K562 (cell line): ENCODE data around the gene TTC31. TPM values are rescaled to one million over a fixed set of nuclear protein-coding genes. Genes with fewer than 3 reads are reported as not detected.
A peak's percentile ranks its signal among the peaks of the same experiment; 100 is the strongest.

Experiments
- ATF1 ChIP-seq, 2 experiments: fragments of 450-650 bp in 1 of 2; IDR thresholded peaks; 2 replicates each; pipeline ENCODE4 v1.6.1; 2016; ENCODE audit warnings: missing compliant biosample characterization in 1 of 2, missing genetic modification characterization in 1 of 2
- DNMT1 ChIP-seq: fragments of 450-650 bp; IDR thresholded peaks from 2 replicates; pipeline ENCODE4 v1.6.1; 2016; ENCODE audit warnings: antibody characterized with exemption, mild to moderate bottlenecking
- HMG20B ChIP-seq: fragments of 250-450 bp; sonication (Bioruptor Pico); IDR thresholded peaks from 2 replicates; pipeline ENCODE4 v1.5.0; 2021; ENCODE audit warnings: mild to moderate bottlenecking
- LARP7 ChIP-seq: fragments of 450-650 bp; IDR thresholded peaks from 2 replicates; pipeline ENCODE4 v1.6.1; 2016
- LEF1 ChIP-seq: fragments of 450-650 bp; IDR thresholded peaks from 2 replicates; pipeline ENCODE4 v1.6.1; 2016; ENCODE audit warnings: mild to moderate bottlenecking
- MITF ChIP-seq: IDR thresholded peaks from 2 replicates; pipeline ENCODE4 v1.6.1; 2014; ENCODE audit warnings: antibody characterized with exemption
- NFIX ChIP-seq: fragments of 250-450 bp; sonication (Bioruptor Pico); IDR thresholded peaks from 2 replicates; pipeline ENCODE4 v1.4.0; 2020; ENCODE audit warnings: low read depth, mild to moderate bottlenecking, moderate library complexity
- PRPF4 ChIP-seq: fragments of 200-400 bp; formaldehyde crosslinking; IDR thresholded peaks from one replicate; pipeline ENCODE4 v1.6.1; 2017; ENCODE audit warnings: low read length, low read depth, mild to moderate bottlenecking; ENCODE audit not compliant: insufficient read depth, poor library complexity, severe bottlenecking
- SIN3A ChIP-seq, 2 experiments: fragments of 150-350 bp in 1 of 2; IDR thresholded peaks; 2 replicates each; pipeline ENCODE4 v1.6.1; 2011 to 2016; ENCODE audit warnings: borderline replicate concordance in 2 of 2, low read depth in 2 of 2, low read length in 2 of 2, mild to moderate bottlenecking in 2 of 2, moderate library complexity in 2 of 2; ENCODE audit not compliant: control insufficient read depth in 1 of 2
- TAF7 ChIP-seq: fragments of 450-650 bp; IDR thresholded peaks from 2 replicates; pipeline ENCODE4 v1.6.1; 2016; ENCODE audit warnings: missing genetic modification characterization, missing compliant biosample characterization
- polyA plus RNA-seq, 8 experiments: library from polyadenylated mRNA; depleted of rRNA in 4 of 8; stranded (reverse) in 5 of 8; unstranded in 3 of 8; fragments of >200 nt; fragmentation: Nextera tagmentation in 2 of 8; fragmentation: Illumina TruSeq in 1 of 8; extraction: Ambion mirVana in 2 of 8; extraction: Trizol in 1 of 8; gene quantifications; 2 replicates each; pipeline versions ENCODE4 v1.2.1 to v1.2.3, GENCODE V29; 2011 to 2014; ENCODE audit warnings: inconsistent platforms in 1 of 8, missing spikeins in 1 of 8
- total RNA-seq, 7 experiments: library from RNA; depleted of rRNA in 6 of 7; stranded (reverse); fragments of >200 nt in 6 of 7; fragmentation: Illumina TruSeq in 2 of 7; extraction: Trizol in 2 of 7; gene quantifications; 2 replicates each; pipeline versions ENCODE4 v1.2.1 to v1.2.3, GENCODE V29; 2011 to 2021; ENCODE audit warnings: low replicate concordance in 1 of 7
- TF ChIP-seq, protein P1 (sequence below): fragments of 450-650 bp; IDR thresholded peaks from 2 replicates; pipeline ENCODE4 v1.6.1; 2016; ENCODE audit warnings: low read depth
- TF ChIP-seq, protein P2 (sequence below): fragments of 450-650 bp; IDR thresholded peaks from 2 replicates; pipeline ENCODE4 v1.6.1; 2016; ENCODE audit warnings: borderline replicate concordance
- TF ChIP-seq, protein P3 (sequence below): fragments of 200-800 bp; sonication (Bioruptor generic); IDR thresholded peaks from 2 replicates; pipeline ENCODE4 v1.6.1; 2017; ENCODE audit warnings: missing genetic modification characterization, missing compliant biosample characterization

The TTC31 gene
- total and polyA plus RNA-seq, 9 of the 15 experiments (the other 6 are each of a cell fraction or from before 2014, with no cell fraction given): 4.7 to 30.5 (median 15.9) TPM

DNA sequence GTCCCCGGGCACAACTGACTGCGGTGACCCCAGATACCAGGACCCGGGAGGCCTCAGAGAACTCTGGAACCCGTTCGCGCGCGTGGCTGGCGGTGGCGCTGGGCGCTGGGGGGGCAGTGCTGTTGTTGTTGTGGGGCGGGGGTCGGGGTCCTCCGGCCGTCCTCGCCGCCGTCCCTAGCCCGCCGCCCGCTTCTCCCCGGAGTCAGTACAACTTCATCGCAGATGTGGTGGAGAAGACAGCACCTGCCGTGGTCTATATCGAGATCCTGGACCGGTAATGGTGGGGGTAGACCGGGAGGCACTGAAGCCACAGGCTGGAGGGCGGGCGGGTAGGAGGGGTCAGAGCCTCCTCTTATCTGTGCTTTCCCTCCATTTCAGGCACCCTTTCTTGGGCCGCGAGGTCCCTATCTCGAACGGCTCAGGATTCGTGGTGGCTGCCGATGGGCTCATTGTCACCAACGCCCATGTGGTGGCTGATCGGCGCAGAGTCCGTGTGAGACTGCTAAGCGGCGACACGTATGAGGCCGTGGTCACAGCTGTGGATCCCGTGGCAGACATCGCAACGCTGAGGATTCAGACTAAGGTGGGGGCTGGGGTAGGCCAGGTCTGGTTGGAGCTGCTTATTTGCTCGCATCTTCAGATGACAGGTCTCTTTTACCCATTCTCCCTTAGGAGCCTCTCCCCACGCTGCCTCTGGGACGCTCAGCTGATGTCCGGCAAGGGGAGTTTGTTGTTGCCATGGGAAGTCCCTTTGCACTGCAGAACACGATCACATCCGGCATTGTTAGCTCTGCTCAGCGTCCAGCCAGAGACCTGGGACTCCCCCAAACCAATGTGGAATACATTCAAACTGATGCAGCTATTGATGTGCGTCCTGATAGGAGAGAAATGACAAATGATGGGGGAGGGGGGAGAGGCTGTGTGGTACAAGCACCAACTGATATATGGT lies 47.6 kb downstream of the TTC31 start (continued):
- TF ChIP-seq, protein P1, sequence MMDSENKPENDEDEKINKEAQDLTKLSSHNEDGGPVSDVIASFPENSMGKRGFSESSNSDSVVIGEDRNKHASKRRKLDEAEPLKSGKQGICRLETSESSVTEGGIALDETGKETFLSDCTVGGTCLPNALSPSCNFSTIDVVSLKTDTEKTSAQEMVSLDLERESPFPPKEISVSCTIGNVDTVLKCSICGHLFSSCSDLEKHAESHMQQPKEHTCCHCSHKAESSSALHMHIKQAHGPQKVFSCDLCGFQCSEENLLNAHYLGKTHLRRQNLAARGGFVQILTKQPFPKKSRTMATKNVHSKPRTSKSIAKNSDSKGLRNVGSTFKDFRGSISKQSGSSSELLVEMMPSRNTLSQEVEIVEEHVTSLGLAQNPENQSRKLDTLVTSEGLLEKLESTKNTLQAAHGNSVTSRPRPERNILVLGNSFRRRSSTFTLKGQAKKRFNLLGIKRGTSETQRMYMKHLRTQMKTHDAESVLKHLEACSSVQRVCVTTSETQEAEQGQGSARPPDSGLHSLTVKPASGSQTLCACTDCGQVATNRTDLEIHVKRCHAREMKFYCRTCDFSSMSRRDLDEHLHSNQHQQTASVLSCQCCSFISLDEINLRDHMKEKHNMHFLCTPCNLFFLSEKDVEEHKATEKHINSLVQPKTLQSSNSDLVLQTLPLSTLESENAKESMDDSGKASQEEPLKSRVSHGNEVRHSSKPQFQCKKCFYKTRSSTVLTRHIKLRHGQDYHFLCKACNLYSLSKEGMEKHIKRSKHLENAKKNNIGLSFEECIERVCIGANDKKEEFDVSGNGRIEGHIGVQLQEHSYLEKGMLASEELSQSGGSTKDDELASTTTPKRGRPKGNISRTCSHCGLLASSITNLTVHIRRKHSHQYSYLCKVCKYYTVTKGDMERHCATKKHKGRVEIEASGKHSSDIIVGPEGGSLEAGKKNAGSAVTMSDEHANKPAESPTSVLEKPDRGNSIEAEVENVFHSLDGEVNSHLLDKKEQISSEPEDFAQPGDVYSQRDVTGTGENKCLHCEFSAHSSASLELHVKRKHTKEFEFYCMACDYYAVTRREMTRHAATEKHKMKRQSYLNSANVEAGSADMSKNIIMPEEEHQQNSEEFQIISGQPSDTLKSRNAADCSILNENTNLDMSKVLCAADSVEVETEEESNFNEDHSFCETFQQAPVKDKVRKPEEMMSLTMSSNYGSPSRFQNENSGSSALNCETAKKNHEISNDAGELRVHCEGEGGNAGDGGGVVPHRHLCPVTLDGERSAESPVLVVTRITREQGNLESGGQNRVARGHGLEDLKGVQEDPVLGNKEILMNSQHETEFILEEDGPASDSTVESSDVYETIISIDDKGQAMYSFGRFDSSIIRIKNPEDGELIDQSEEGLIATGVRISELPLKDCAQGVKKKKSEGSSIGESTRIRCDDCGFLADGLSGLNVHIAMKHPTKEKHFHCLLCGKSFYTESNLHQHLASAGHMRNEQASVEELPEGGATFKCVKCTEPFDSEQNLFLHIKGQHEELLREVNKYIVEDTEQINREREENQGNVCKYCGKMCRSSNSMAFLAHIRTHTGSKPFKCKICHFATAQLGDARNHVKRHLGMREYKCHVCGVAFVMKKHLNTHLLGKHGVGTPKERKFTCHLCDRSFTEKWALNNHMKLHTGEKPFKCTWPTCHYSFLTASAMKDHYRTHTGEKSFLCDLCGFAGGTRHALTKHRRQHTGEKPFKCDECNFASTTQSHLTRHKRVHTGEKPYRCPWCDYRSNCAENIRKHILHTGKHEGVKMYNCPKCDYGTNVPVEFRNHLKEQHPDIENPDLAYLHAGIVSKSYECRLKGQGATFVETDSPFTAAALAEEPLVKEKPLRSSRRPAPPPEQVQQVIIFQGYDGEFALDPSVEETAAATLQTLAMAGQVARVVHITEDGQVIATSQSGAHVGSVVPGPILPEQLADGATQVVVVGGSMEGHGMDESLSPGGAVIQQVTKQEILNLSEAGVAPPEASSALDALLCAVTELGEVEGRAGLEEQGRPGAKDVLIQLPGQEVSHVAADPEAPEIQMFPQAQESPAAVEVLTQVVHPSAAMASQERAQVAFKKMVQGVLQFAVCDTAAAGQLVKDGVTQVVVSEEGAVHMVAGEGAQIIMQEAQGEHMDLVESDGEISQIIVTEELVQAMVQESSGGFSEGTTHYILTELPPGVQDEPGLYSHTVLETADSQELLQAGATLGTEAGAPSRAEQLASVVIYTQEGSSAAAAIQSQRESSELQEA: no peak
- TF ChIP-seq DNMT1 (no peak), LARP7 (no peak), MITF (no peak; the same call in 1 of the 2 replicates), SIN3A (IDR thresholded peaks at IDR 0.05; ENCODE audit: borderline replicate concordance in 2 of 2, control insufficient read depth in 1 of 2, low read depth in 2 of 2, low read length in 2 of 2) (peak in 1 of 2 experiments; percentile 87; a peak in 1 of 4 replicates), NFIX (CRISPR knock-in tag) (no peak), HMG20B (CRISPR knock-in tag) (no peak), PRPF4 (no peak), LEF1 (peak; percentile 71; the same call in 1 of the 2 replicates), ATF1 (CRISPR knock-in tag; IDR thresholded peaks at IDR 0.05) (no peak), ATF1 (tag; IDR thresholded peaks at IDR 0.05) (peak; percentile 61), TAF7 (tag) (no peak)
- TF ChIP-seq, protein P2, sequence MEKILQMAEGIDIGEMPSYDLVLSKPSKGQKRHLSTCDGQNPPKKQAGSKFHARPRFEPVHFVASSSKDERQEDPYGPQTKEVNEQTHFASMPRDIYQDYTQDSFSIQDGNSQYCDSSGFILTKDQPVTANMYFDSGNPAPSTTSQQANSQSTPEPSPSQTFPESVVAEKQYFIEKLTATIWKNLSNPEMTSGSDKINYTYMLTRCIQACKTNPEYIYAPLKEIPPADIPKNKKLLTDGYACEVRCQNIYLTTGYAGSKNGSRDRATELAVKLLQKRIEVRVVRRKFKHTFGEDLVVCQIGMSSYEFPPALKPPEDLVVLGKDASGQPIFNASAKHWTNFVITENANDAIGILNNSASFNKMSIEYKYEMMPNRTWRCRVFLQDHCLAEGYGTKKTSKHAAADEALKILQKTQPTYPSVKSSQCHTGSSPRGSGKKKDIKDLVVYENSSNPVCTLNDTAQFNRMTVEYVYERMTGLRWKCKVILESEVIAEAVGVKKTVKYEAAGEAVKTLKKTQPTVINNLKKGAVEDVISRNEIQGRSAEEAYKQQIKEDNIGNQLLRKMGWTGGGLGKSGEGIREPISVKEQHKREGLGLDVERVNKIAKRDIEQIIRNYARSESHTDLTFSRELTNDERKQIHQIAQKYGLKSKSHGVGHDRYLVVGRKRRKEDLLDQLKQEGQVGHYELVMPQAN: peak; percentile 84
- TF ChIP-seq, protein P3, sequence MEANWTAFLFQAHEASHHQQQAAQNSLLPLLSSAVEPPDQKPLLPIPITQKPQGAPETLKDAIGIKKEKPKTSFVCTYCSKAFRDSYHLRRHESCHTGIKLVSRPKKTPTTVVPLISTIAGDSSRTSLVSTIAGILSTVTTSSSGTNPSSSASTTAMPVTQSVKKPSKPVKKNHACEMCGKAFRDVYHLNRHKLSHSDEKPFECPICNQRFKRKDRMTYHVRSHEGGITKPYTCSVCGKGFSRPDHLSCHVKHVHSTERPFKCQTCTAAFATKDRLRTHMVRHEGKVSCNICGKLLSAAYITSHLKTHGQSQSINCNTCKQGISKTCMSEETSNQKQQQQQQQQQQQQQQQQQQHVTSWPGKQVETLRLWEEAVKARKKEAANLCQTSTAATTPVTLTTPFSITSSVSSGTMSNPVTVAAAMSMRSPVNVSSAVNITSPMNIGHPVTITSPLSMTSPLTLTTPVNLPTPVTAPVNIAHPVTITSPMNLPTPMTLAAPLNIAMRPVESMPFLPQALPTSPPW (CRISPR knock-in tag): peak; percentile 74
